GM20000 (cell line): ENCODE measurements around the gene DTNBP1.

Experiments
- DNase-seq: peaks from one replicate; pipeline ENCODE4 v3.0.0; 2012; ENCODE audit warnings: low spot score
- CTCF ChIP-seq: IDR thresholded peaks from 2 replicates; pipeline ENCODE4 v1.5.1; 2012; ENCODE audit warnings: mild to moderate bottlenecking, control low read depth; ENCODE audit errors: extremely low read depth, missing control alignments

Gene DTNBP1

GRCh38 chr6:15557174-15557573, 105.7 kb downstream of the DTNBP1 start:
- no peak for TF ChIP-seq CTCF
- DNase-seq, result no peak

GRCh38 chr6:15556711-15557110, 106.1 kb downstream of the DTNBP1 start:
- DNase-seq, result no peak
- no peak for TF ChIP-seq CTCF

GRCh38 chr6:15555101-15556038, 107.5 kb downstream of the DTNBP1 start:
- no peak for TF ChIP-seq CTCF
- DNase-seq, result no peak

- no peak for DNase-seq
- TF ChIP-seq CTCF, result no peak
These were observed 108.1 kb downstream of the DTNBP1 start for GRCh38 chr6:15554728-15555100.

GRCh38 chr6:15553736-15554294, 109.0 kb downstream of the DTNBP1 start:
- DNase-seq, result no peak
- TF ChIP-seq CTCF, result no peak

GRCh38 chr6:15553031-15553430, 109.8 kb downstream of the DTNBP1 start:
- DNase-seq, result no peak
- no peak for TF ChIP-seq CTCF

- DNase-seq, result no peak
- no peak for TF ChIP-seq CTCF
These were observed 111.0 kb downstream of the DTNBP1 start for GRCh38 chr6:15551798-15552197.
